Heart right ventricle (tissue), 16 donors: ENCODE results near the gene SLC8A2. TPM values are rescaled to one million over a fixed set of nuclear protein-coding genes. Genes with fewer than 3 reads are reported as not detected.

Experiments used
- ATAC-seq, 8 donors: fragments of 200-7000 bp; cut with Tn5 transposase; one replicate each; pipeline ENCODE4 v1.9.1; 2020; ENCODE audit warnings: mild to moderate bottlenecking in 8 of 8, moderate library complexity in 8 of 8, moderate number of reproducible peaks in 1 of 8
- DNase-seq, 2 donors: peaks; one replicate each; pipeline ENCODE4 v3.0.0-alpha.2; 2020
- H3K27ac ChIP-seq, 10 donors: fragments of 200-600 bp; sonication (generic) in 2 of 10; one replicate each; pipeline versions ENCODE4 v1.5.0 to v1.8.0; 2020 to 2022; ENCODE audit warnings: mild to moderate bottlenecking in 3 of 10
- H3K27me3 ChIP-seq, 7 donors: fragments of 200-600 bp; one replicate each; pipeline ENCODE4 v1.8.0; 2021 to 2022; ENCODE audit warnings: mild to moderate bottlenecking in 2 of 7
- H3K36me3 ChIP-seq, 9 donors: fragments of 200-600 bp; sonication (generic) in 1 of 9; one replicate each; pipeline versions ENCODE4 v1.5.0 to v1.8.0; 2020 to 2022; ENCODE audit warnings: mild to moderate bottlenecking in 2 of 9
- H3K4me1 ChIP-seq, 9 donors: fragments of 200-600 bp; sonication (generic) in 1 of 9; one replicate each; pipeline versions ENCODE4 v1.5.0 to v1.8.0; 2020 to 2022; ENCODE audit warnings: mild to moderate bottlenecking in 4 of 9
- H3K4me3 ChIP-seq, 10 donors: fragments of 200-600 bp; sonication (generic) in 2 of 10; one replicate each; pipeline versions ENCODE4 v1.5.0 to v1.8.0; 2020 to 2022; ENCODE audit warnings: mild to moderate bottlenecking in 7 of 10, moderate library complexity in 2 of 10
- H3K9me3 ChIP-seq, 11 donors: fragments of 200-600 bp in 10 of 11; sonication (generic) in 2 of 11; one replicate each; pipeline versions ENCODE4 v1.5.0 to v1.8.0; 2013 to 2022; ENCODE audit warnings: mild to moderate bottlenecking in 2 of 11, control low read depth in 1 of 11, moderate library complexity in 1 of 11
- WGBS, 2 donors: extraction: QIAGEN DNeasy Blood & Tissue Kit; methylation state at CpG; one replicate each; pipeline ENCODE4 v1.1.7; 2013; ENCODE audit warnings: inconsistent platforms in 1 of 2; 5-methylcytosine and 5-hydroxymethylcytosine counted together
- intact Hi-C, 10 donors: fragments of 100-400 bp; cut with DNase I; formaldehyde crosslinking; loops; one replicate each; pipeline versions ENCODE4 v1.11.1 to v1.14.2; 2022
- polyA plus RNA-seq, 2 donors: library from polyadenylated mRNA; stranded (reverse); fragments of 200-250 nt; gene quantifications; one replicate each; pipeline ENCODE4 v1.2.3, GENCODE V29; 2013
- total RNA-seq, 10 donors: library from RNA; stranded (reverse); fragmentation: NEBNext Ultra II Directional in 3 of 10; extraction: Animal tissue kit (Norgen Biotek cat#: 25700) in 3 of 10; gene quantifications; one replicate each; pipeline versions ENCODE4 v1.2.1 to v1.2.4, GENCODE V29; 2021 to 2023
- TF ChIP-seq, protein P1 (sequence below), 9 donors: fragments of 200-600 bp; sonication (generic) in 2 of 9; IDR thresholded peaks; one replicate each; pipeline versions ENCODE4 v1.5.0 to v1.8.0; 2021 to 2022; ENCODE audit warnings: antibody characterized with exemption in 9 of 9, mild to moderate bottlenecking in 5 of 9, moderate library complexity in 1 of 9
- donor health status: Arrhythmogenic right ventricular cardiomyopathy.
- donor health status: ischemic (EF 13 %, LVEDD 7.1; RV severe dilation, severe dysfunction).
- donor health status: healthy with polysubstance abuse.
- donor health status: DM: no; HTN: yes; CAD: no.
- donor health status: DM: no; HTN: no; CAD: no.
- donor health status: ischemic (EF 25% LVEDD 6.9; RV normal size, moderate dysfunction).
- donor health status: ischemic (EF 25% LVEDD 5.7; RV mildly dilated, moderate dysfunction).
- donor health status: healthy.
- donor health status: DM: yes; HTN: yes; CAD: no.
- donor health status: Ischemic cardiomyopathy.
- donor health status: ischemic (EF 35%, LVEDD 5.7; RV mildly dilated, moderate dysfunction).
- donor health status: nonischemic (EF 11% LVEDD 7.7; RV severe dilation, severe dysfunction).
- donor health status: DM: yes; HTN: yes; CAD: no.
- donor health status: PGD.
- donor health status: ischemic (EF 29% LVEDD 5.4; RV normal size, mild dysfunction).
- donor health status: nonischemic (EF 23%, LVEDD 6.1; RV moderate dilation, normal function).

SLC8A2 gene
- total and polyA plus RNA-seq, 12 donors: 0.03 to 0.64 (median 0.15) TPM; not detected in 3

DNA sequence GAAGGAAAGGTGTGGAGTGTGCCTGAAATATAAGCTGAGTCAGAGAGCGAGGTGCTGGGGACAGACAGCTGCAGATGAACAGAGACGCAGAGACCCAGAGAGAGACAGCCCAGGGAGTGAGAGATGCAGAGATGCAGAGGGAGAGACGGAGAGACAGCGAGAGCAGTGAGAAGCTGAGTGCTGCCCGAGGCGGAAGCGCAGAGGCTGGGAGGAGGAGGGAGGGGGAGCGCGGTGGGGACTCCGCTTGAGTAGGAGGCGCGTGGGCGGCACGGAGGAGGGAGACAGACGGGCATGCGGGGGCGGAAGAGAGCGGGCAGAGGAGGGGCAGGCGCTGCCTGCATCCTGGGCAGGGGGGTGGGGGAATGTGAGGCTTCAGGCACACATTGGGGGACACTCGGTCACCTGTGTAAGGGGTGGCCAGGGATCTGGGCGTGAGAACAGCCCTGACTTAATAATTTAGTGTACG is 25.7 kb downstream of the SLC8A2 start:
- peaks cover 5 to 100% (median 97%) of the 10 kb centered on the region in 7 donors for H3K27me3 ChIP-seq
- intact Hi-C loops: loop anchor here in 1 of 10 donors (10.0 kb wide), 1 partner anchor 119 kb away; no protein-coding TSS in a partner anchor
- WGBS, 2 donors: 6 to 7% methylated on average over 21 to 22 of the region's 22 CpGs
- H3K4me3 ChIP-seq: no peak overlapping the region
- no peak overlapping the region for H3K27ac ChIP-seq
- TF ChIP-seq, protein P1, sequence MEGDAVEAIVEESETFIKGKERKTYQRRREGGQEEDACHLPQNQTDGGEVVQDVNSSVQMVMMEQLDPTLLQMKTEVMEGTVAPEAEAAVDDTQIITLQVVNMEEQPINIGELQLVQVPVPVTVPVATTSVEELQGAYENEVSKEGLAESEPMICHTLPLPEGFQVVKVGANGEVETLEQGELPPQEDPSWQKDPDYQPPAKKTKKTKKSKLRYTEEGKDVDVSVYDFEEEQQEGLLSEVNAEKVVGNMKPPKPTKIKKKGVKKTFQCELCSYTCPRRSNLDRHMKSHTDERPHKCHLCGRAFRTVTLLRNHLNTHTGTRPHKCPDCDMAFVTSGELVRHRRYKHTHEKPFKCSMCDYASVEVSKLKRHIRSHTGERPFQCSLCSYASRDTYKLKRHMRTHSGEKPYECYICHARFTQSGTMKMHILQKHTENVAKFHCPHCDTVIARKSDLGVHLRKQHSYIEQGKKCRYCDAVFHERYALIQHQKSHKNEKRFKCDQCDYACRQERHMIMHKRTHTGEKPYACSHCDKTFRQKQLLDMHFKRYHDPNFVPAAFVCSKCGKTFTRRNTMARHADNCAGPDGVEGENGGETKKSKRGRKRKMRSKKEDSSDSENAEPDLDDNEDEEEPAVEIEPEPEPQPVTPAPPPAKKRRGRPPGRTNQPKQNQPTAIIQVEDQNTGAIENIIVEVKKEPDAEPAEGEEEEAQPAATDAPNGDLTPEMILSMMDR (IDR thresholded peaks at IDR 0.05): no peak
- H3K4me1 ChIP-seq: peaks cover 0 to 33% (median 15%) of the 10 kb centered on the region in 9 donors
- ATAC-seq (peak in 4 of 8 donors; percentile 30 to 48 (median 40)), DNase-seq (no peak)
- H3K9me3 ChIP-seq: no peaks in the 10 kb centered on the region
- no peaks in the 10 kb centered on the region for H3K36me3 ChIP-seq

DNA sequence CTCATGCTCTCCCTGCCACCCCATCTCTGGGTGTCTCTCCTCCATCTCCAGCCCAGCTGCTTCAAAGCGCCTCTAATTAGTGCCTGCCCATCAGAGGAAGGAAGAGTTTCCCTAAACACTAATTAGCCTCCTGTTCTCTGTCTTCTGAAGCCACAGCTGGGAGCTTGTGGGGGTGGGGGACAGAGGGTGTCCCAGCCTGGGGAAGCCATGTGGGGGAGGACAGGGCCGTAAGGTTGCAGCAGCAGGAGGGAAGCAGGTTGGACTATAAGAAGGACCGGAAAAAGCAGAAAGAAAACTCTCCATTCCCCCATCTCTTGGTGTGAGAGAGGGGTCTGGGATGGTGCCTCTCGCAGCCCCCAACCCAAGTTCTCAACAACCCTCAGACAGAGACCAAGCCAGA is 26.2 kb downstream of the SLC8A2 start:
- intact Hi-C loops: loop anchor here in 1 of 10 donors (10.0 kb wide), 1 partner anchor 119 kb away; no protein-coding TSS in a partner anchor
- H3K4me3 ChIP-seq: no peak overlapping the region
- no peak for DNase-seq
- TF ChIP-seq, protein P1 (IDR thresholded peaks at IDR 0.05): no peak
- no peak overlapping the region for H3K27ac ChIP-seq
- no peaks in the 10 kb centered on the region for H3K9me3 ChIP-seq
- no peaks in the 10 kb centered on the region for H3K36me3 ChIP-seq
- no peak for ATAC-seq
- H3K27me3 ChIP-seq: peaks cover 5 to 100% (median 95%) of the 10 kb centered on the region in 7 donors
- 47% methylated on average over 4 of the region's 4 CpGs for WGBS, 2 donors
- H3K4me1 ChIP-seq: peaks cover 0 to 33% (median 15%) of the 10 kb centered on the region in 9 donors

DNA sequence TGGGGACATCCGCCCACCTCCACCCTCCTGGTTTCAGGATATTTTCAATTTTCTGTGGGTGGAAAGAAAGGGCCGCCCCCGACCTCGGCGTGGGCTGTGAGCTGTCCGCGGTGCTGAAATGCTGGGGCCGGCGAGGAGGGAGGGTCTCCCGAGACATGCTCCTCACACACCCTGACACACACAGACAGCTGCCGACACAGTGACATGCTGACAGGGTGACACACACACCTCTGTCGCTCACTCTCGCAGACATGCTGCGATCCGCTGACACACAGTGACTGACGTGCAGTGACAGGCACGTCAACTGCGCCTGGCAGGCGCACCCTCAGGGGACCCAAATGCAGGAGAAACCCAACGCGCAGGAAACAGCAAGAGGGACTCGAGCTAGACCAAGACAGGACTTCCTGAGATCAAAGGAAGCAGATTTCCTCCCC is 27.3 kb downstream of the SLC8A2 start:
- peaks cover 5 to 94% (median 84%) of the 10 kb centered on the region in 7 donors for H3K27me3 ChIP-seq
- 14 to 15% methylated on average over 22 of the region's 22 CpGs for WGBS, 2 donors
- intact Hi-C loops: loop anchor here in 1 of 10 donors (10.0 kb wide), 1 partner anchor 120 kb away; no protein-coding TSS in a partner anchor
- no peak overlapping the region for H3K27ac ChIP-seq
- H3K4me3 ChIP-seq: no peak overlapping the region
- H3K9me3 ChIP-seq: no peaks in the 10 kb centered on the region
- TF ChIP-seq, protein P1 (IDR thresholded peaks at IDR 0.05): no peak
- DNase-seq (no peak), ATAC-seq (no peak)
- no peaks in the 10 kb centered on the region for H3K36me3 ChIP-seq
- peaks cover 0 to 33% (median 15%) of the 10 kb centered on the region in 9 donors for H3K4me1 ChIP-seq

DNA sequence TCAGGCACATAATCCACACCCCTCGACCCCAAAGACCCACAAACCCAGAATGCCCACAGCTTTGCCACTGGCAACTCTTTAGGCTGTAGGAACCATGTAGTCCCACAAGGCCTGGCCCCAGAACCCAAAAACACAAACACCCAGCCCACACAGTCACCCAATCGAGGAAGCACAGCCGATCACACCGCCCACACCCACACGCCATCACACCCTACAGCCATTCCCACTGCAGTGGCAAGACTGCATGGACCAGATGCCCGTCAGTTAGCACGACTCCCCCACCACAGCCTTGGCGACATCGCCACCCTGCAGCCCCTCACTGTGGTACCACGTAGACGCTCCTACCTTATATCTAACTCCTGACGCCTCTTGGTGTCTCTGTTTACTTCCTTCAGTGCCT is 28.4 kb downstream of the SLC8A2 start:
- intact Hi-C loops: loop anchor here in 1 of 10 donors (10.0 kb wide), 1 partner anchor 121 kb away; no protein-coding TSS in a partner anchor
- Histone ChIP-seq H3K4me3 (no peak overlapping the region), H3K4me1 (peaks cover 0 to 33% (median 15%) of the 10 kb centered on the region in 9 donors), H3K36me3 (no peaks in the 10 kb centered on the region), H3K27me3 (peaks cover 5 to 93% (median 77%) of the 10 kb centered on the region in 7 donors), H3K9me3 (no peaks in the 10 kb centered on the region), H3K27ac (no peak overlapping the region)
- 69 to 71% methylated on average over 12 of the region's 12 CpGs for WGBS, 2 donors
- DNase-seq (no peak), ATAC-seq (no peak)
- TF ChIP-seq, protein P1 (IDR thresholded peaks at IDR 0.05): no peak
